HG02642 (cell line): ENCODE data around the gene FNDC5.

Source experiments
- ATAC-seq: cut with Tn5 transposase; IDR thresholded peaks from one replicate; pipeline ENCODE4 v1.9.1; 2021; ENCODE audit warnings: mild to moderate bottlenecking; ENCODE audit not compliant: unreplicated experiment, poor library complexity

FNDC5 gene

DNA sequence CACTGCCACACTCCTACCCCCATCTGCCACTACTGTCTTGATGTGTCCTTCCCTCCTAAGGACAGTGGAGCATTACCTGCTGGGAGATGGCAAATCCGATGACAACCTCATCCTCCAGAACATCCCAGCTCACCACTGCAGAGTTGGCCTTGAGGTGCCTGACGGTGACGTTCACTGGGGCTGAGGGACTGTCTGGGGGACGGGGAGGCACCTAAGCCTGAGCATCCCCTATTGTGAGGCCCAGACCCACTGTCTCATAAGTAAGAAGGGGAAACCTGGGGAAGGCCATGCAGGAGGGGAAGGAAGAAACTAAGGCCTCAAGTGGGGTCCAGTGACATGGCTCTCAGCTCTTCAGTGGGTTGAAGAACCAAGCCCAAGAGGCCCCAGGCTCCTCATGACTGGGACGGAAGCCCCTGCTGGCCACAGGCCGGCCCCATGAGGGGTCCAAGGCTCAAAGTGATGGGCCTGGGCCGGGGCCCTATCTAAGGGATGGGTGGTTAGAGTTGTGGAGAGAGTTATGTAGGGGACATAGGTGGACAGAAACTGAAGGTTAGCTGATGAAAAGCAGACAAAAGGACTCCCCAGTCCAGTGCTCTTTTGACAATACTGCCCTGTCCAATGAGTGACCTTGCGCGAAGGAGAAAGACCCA lies 1.8 kb downstream of the FNDC5 start:
- ATAC-seq = no peak

DNA sequence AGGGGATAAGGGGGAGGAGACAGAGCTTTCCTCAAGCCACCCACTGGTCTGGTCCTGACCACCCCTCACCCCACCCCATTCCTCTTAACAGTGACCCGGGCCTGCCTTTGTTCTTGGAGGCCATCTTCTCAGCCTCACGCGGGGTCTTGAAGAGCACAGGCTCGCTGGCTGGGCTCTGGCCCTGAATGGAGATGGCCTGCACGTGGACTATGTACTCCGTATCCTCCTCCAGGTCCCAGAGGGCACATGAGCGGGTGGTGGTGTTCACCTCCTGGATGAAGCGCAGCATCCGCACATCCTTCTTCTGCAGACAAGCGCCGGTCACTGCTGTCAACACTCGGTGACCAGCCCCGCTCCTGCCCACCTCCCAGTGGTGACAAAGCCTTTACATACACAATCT lies 2.6 kb downstream of the FNDC5 start:
- ATAC-seq = no peak

DNA sequence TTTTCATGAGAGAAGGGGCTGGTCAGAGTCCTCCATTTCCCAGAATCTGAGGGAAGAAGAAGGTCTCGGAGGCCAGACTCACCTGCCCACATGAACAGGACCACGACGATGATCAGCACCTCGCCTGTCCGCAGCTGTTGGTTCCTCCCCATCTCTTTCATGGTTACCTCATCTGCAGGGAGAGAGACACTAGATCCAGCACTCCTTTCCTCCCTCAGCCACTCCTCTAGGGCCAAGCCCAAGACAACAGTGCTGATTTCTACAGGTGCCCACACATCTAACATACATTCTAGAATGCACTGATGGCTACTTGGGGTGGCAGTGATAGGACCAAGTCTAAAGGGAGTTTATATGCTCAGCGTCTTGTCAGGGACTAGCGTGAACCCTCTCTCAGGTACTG lies 3.0 kb downstream of the FNDC5 start:
- no peak for ATAC-seq

DNA sequence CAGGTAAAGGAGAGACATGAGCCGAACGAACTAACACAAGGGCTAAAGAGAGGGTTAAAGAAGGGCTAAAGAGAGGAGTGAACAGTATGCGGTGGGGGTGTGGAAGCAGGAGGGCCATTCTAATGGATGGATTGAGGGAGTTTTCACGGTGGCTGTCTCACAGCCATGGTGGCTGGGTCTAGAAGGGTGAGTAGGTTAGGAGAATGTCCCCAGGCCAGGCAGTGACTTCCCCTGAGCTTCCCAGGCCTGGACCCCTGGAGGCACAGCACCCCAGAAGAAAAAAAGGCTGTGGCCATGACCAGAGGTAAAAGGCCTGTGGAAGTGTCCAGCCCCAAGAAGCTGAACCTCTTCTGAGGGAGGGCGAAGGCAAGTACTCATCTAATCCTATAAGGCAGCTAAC lies 3.6 kb downstream of the FNDC5 start:
- no peak for ATAC-seq

DNA sequence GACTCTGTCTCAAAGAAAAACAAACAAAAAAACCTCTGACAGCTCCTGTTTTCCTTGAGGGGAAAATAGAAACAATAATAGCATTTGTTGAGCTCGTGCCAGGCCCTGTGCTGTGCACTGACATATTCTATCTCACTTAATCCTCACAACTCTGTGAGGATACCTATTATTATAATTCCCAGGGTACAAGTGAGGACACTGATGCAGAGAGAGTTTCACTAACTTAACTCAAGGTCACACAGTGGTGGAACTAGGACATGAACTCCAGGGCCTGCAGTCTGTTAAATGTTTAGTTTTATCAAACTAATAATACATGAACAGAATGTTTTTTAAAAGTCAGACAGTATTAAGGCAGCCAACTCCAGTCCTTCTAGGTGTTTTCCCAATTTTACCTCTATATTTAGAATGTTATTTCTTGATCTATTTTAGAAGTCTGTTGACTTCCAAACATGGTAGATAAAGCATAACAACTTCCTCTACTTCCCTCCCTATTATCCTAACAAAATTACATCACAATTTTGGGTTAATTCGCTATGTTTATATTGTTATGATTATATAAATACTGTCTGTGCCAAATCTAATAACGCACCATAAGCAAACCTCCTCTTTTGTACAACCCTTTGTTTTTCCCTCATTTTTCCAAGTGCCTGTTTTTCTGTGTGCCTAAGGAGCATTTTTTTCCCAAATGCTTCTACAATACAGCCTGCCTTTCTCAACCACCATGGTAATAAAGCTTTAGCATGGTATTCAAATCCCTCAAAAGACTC lies 4.9 kb downstream of the FNDC5 start:
- no peak for ATAC-seq

DNA sequence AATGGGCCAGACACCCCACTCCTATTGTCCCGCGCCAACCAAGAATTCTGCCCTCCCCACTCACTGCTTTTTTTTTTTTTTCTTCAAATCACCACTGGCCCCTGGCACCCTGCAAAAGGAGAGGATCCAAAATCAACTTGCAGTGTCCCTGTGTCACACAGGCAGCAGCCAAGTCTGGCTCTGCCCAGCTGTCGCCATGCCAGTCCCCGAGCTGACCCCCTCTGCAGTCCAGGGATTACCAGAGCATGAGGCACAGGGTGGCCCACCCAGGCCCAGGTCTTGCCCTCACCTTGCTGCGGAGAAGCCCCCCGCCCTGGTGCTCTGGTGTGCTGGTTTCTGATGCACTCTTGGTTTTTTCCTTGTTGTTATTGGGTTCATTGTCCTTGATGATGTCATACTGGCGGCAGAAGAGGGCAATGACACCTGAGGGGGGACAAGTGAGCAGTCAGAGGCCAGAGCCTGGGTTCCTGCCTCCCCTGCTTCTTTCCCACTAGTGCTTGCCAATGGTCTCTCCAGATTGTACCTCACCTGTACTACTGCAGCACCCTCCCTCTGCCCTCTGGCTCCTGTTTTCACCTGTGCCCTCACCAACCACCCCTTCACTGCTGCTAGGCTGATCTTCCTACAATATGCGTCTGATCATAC lies 6.2 kb downstream of the FNDC5 start:
- ATAC-seq = no peak

DNA sequence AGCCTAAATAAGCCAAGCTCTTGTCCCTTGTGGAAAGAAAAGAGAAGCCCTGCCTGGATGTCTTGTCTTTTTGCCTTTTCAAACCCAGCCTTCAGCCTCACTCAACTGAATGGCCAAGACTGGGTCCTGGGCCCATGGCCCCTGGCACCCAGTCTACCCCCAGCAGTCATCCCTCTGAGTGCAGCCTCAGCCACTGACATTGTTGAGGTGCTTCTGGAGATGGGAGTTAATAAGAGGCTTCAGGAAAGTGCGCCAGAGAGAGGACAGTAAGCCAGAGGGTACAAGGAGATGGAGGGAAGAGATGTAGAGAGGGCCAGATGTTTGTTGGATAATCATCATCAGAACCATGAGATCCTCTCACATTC lies 6.8 kb downstream of the FNDC5 start:
- ATAC-seq = no peak

DNA sequence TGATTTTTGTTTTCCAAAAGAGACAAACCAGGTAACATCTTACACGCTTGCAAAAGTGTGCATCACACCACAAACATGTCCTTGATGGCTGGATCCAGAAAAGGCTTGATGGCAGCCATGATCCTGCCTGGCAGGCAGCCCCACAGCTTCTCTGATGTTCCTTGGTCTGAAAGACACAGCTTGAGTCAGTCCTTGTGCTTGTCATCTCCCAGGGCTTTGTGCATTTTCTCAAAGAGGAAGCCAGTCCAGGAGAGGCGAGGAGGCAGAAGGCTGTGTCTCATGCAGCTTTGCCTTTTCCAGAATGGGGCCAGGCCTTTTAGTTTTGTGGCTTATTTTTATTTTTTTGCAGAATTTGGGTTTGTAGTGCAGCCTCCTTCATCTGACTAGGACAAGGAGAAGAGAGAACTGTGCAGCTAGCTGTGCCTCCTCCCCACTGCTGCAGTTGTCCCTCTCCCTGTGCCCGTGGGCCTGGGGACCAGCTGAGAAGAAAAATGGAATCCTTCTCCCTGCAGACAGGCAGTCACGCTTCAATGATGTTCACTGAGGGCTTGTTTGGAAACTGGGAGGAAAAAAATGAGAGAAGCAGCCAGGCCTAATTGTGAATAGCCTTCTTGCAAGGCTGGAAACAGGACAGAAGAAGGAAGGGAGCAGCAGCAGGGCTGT lies 7.4 kb downstream of the FNDC5 start:
- no peak for ATAC-seq

DNA sequence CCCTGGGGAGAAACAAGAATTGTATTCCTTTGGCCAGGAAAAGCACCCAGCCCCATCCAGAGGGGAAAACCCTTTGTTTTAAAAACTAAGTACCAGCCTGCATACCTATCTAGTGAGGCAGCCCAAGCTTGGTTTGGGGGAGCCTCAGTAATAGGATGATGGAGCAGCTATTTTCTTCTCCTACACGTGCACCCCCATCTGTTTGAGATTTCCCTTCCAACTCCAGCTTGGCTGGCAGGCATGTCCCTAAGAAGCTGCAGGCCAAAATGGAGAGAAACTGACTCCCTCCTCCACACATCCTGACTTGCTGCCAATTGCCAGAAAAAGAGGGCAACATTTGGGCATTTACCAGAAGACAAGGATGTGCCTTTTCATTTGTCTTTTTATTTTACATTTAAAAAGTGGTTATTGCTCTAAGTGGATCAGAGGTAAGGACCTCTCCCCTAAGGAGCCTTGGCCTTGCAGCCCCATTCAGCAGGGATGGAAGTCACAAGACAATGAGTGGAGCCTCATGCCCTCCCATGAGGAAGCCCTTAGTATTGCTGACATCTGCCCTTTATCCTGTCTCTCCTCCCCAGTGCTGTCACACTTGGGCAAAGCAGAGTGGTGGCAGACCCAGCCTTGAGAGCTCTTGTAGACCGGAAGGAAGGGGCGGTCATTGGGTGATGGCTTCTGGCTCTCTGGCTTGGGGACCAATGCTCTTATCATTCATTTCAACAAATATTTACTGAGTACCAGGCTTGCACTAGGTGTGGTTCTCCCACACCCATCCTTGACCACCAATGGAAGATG lies 8.6 kb downstream of the FNDC5 start:
- ATAC-seq = no peak

DNA sequence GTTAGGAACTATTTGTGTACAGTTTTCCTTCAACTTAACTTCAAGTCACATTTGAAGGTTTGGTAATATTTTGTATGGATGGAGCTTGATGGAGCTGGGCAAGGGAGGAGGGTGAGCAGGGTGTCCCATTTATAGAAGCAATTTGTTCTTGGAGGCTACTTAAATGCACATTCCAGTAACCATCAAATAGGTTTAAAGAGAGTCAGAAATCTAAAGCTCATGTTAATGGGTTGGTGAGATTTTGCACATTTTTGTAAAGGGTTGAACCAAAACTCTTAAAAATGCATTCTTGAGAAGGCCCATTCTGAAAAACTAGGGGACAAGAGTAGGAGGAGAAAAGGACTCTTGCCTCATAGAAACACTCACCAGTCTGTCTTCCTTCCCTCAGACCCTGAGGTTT lies 10.1 kb downstream of the FNDC5 start:
- ATAC-seq = no peak

DNA sequence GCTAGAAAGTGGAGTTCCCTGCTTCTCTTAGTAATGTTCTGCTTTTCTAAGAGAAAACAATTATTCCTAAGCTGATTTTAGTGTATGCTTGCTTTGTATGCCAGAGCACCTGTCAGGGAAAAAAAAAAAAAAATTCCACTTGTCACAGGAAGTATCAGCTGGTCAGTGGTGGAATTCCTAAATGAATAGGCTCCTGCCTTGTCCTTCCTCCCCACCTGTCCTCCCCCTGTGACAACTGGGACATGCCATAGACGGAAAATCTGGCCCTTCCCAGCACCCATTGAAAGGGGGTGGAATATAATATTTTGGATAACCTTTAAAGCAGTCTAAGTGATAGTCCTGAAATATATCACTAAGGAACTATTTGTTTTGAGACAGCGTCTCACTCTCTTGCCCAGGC lies 10.8 kb downstream of the FNDC5 start:
- no peak for ATAC-seq

DNA sequence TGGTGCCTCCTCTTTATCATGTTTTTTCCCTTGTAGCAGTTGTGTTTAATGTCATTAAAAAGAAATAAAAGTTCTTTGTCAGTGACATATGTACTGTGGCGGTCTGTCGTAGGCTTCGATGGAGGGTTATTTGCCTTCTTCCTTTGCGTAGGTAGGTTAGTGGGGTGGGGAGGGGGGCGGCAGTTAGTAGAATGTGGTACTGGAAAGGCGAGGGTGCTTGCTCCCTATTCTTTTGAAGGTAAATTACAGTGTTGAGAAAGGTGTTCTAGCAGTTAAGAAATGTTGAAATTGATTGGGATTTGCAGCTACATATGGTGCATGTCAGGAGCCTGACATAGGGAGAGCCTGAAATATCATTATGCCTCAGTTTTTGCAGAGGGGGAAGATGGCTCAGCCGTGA lies 11.9 kb downstream of the FNDC5 start:
- no peak for ATAC-seq

DNA sequence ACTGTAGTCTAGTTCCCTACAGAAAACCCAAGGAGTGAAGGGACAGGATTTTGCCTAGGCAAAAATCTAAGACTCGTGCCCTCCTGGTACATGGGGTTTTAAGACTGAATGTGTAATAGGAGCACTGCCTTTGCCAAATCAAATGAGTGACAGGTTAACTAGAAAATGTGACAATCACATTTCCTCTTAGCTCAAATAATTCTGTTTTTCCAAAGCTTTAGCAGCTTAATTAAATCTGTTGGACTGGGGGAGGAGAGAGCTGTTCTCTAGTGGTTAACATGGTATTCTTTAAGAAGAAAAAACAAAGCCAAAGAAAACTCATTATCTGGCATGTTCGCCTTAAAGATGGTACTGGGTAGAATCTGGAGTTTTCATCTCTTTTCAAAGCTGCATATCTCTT lies 12.6 kb downstream of the FNDC5 start:
- ATAC-seq = no peak

DNA sequence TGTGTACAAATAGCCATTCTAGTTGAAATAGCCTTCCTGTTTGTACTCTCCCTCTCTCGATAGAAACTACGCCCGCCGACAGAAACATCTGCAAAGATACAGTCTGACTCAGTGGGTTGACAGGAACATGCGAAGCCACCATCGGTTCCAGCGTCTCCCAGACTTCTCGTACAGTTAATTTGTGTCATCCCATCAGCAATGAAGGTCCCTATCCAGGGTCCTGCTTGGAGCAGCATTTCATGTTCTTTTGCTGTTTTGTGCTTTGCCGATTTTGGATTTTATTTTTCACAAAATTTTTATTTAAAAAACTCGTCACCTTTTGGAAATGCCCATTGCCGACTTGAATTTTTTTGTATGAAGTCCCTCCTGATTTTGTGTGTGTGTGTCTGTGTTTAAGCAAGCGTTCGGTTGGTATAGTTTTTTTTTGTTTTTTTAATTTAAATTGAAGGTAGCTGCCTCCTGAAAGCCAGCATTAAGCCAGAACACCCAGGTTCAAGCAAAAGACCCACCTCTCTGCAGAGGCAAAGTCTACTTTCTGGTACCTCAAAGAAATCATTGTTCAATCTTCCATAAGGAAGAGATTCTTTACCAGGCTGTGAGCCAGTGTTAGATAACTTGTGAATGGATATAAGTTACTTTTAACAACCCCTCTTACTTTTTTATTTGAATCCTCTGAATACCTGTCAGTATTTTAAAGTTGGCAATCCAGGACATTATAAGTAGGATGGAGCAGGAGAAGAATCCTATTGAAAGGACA lies 14.7 kb downstream of the FNDC5 start:
- ATAC-seq = no peak

DNA sequence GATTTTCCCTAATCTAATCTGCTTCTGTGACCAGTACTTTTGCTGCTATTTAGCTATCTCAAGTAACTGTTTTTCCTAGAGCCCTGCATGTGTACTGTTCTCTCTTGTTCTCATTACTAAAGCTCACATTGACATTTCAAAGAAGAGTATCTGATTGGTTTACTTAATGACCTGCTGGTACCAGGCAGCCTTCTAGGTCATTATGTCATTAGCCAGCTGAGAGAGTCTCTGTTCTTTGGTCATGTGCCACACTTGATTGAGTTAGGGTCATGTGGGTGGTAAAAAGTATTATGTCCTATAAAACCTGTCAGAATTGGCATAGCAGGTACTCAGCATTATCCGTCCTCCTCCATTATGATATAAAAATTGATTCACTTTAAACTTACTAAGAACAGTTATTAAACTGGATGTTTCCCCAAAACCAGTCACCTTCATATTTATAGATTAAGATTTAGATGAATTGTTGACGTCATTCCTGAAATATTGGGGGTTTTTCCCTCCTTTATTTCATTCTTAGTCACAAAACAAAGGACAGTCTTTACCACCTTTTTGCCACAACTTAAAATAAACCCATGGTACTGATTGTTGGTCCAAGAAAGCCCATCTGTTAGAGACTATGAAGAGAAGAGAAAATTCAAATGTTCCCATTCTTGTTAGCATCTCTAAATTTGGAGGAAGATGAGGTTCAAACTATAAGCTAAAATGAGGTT lies 22.2 kb downstream of the FNDC5 start:
- no peak for ATAC-seq

DNA sequence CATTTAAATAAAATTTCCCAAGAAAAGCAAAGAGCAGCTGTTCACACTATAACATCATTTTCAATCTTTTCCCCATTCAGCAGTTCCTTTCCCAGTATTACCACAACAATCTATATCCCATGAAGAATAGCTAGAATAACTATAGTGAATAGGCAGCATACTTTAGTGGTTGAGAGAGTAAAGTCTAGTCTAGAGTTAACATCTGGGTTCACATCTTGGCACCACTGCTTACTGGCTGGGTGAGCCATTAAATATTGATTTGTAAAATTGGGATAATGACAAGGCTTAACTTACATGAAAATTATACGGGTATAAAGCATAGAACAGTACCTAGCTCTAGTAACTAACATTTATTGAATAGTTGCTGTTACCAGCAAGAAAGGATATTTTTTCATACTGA lies 38.8 kb downstream of the FNDC5 start:
- ATAC-seq = no peak

DNA sequence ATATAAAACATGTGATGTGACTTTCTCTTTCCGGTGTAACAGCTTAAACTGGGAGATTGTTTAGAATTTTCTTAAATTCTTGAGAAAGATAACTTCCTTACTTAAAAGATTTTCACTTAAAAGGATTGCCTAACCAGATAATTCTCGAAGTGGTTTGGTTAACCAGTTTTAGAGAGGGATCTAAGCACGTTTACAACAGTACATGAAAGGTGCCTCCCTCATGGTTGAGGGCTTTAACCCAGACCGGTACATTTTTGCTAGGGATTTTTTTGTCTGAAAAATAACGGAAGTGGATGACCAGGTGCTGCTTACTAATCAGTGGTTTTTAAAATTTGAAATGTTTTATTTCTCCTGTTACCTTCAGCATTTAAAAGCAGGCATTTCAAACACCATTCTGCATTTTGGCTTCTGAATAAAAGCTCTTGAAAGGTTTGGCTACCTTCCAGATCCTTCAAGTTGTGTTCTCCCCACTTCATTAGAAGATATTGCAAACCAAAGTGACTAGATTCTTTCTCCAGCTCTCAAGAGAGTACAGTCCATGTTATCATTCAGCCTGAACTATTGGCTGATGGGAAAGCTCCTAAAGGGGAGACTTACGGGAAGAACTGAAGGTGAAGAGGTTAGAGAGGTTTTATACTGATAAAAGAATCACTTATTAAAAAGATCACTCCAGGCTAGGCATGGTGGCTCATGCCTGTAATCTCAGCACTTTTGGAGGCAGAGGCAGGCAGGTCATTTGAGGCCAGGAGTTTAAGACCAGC lies 40.4 kb downstream of the FNDC5 start:
- ATAC-seq = no peak

DNA sequence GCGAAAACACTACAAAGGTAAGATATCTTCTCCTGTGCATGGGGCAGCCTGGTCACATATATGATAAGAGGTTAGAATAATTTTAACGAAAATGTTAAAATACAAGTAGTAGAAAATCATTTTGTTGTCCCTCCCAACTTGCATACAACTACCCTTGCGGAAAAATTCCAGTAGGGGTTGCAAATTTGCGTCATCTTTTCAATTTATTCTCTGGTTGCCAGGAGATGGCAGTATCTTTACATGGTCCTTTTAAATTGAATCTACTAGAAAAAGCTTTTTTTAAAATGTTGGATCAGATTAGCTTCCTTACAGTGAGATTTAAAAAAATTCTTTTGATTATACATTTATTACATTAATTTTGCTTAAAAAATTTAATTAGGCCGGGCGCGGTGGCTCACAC lies 42.4 kb downstream of the FNDC5 start:
- ATAC-seq = no peak
